ENCODE measurements around the gene TREX2. TPM values are rescaled to one million over a fixed set of nuclear protein-coding genes. Genes with fewer than 3 reads are reported as not detected.

TREX2 gene
- total RNA-seq, 5 donors from 2014 or later (not counting 1 experiment from before 2014, with no cell fraction given), result 2.4 to 6.3 (median 5.4) TPM

DNA sequence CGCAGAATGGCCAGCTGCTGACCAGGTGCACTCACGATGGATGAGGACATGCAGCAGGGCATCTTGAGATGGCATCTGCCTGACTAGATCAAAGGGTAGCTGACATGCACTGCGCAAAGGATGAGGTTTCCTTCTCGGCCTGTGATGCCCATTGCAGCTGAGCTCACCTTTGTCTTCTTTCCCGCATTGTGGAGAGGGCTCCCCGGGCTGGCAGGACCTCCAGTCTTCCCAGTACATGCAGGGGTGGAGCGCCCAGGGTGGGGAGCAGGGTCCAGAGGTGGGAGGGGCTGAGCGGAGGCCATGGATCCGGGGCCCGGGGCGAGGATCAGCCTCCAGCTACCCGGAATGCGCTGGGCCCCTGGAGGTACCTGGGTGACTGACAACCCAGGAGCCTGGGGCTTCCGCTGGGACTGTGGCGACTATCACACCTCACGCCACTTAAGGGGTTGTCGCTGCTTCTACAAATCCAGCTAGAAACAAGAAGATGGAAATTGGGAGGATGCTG lies 12.0 kb downstream of the TREX2 start:
- no peak overlapping the region for H3K4me3 ChIP-seq (ENCODE audit: control insufficient read depth in 1 of 2, extremely low read depth in 1 of 2, low read length in 1 of 2)
- Mint-ChIP-seq H3K27ac (no peak overlapping the region), H3K27me3 (peaks cover 15 to 37% of the 10 kb centered on the region in 2 donors), H3K9me3 (peaks cover 0 to 2% (median 0%) of the 10 kb centered on the region in 3 donors), H3K4me1 (no peaks in the 10 kb centered on the region), H3K36me3 (no peaks in the 10 kb centered on the region), H3K4me3 (no peak overlapping the region)
- 90% methylated on average over 10 of the region's 17 CpGs for WGBS (ENCODE audit: insufficient coverage)
- no peak for DNase-seq
- H3K27ac ChIP-seq (ENCODE audit: low read length), result no peak overlapping the region
- POLR2A ChIA-PET, result no interaction called here
- no peaks in the 10 kb centered on the region for H3K9me3 ChIP-seq
- no peaks in the 10 kb centered on the region for H3K4me1 ChIP-seq (ENCODE audit: control insufficient read depth in 1 of 2, extremely low read depth in 1 of 2, insufficient read depth in 2 of 2, low read length in 2 of 2)
- no peak for ATAC-seq (replicated peaks in 1 of 4)
- peaks cover 0 to 21% of the 10 kb centered on the region in 2 experiments for H3K27me3 ChIP-seq (replicated peaks in 1 of 2; ENCODE audit: control insufficient read depth in 2 of 2, extremely low read depth in 1 of 2, insufficient read depth in 2 of 2, low read length in 1 of 2)
- H3K36me3 ChIP-seq (ENCODE audit: control insufficient read depth in 2 of 2, extremely low read depth in 1 of 2, insufficient read depth in 1 of 2, low read length in 1 of 2), result no peaks in the 10 kb centered on the region
- CTCF ChIA-PET, result no interaction called here

DNA sequence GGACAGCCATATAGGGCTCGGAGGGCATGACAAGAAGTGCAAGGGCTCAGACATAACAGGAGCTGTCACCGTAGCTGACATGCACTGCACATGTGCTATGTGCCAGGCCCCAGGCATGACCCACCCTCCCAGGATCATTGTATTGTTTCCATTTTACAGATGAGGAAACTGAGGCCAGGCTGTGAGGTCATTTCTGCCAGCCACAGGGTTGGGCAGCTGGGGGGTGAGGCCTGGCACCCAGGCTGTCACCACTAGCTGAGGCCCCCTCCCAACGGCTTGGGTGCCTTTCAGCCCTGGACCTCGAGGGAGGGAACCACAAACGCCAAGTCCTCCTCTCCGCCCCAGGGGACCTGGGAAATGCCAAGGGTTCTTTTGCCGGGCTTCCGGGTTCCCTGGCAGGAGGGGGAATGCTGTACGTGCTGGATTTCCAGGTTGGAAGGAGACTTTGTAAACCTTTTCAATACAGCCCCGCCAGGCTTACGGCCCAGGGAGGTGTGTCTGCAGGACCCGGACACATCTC lies 12.6 kb downstream of the TREX2 start:
- Histone ChIP-seq H3K36me3 (ENCODE audit: control insufficient read depth in 2 of 2, extremely low read depth in 1 of 2, insufficient read depth in 1 of 2, low read length in 1 of 2) (no peaks in the 10 kb centered on the region), H3K27me3 (replicated peaks in 1 of 2; ENCODE audit: control insufficient read depth in 2 of 2, extremely low read depth in 1 of 2, insufficient read depth in 2 of 2, low read length in 1 of 2) (peaks cover 0 to 21% of the 10 kb centered on the region in 2 experiments), H3K4me1 (ENCODE audit: control insufficient read depth in 1 of 2, extremely low read depth in 1 of 2, insufficient read depth in 2 of 2, low read length in 2 of 2) (no peaks in the 10 kb centered on the region), H3K27ac (ENCODE audit: low read length) (no peak overlapping the region), H3K4me3 (ENCODE audit: control insufficient read depth in 1 of 2, extremely low read depth in 1 of 2, low read length in 1 of 2) (no peak overlapping the region), H3K9me3 (no peaks in the 10 kb centered on the region)
- ChIA-PET CTCF (no interaction called here), POLR2A (no interaction called here)
- Mint-ChIP-seq H3K36me3 (no peaks in the 10 kb centered on the region), H3K27me3 (peaks cover 10 to 31% of the 10 kb centered on the region in 2 donors), H3K9me3 (peaks cover 0 to 2% (median 0%) of the 10 kb centered on the region in 3 donors), H3K27ac (no peak overlapping the region), H3K4me3 (no peak overlapping the region), H3K4me1 (no peaks in the 10 kb centered on the region)
- WGBS (ENCODE audit: insufficient coverage), result no CpG with 5 or more reads among the region's 12 CpGs
- DNase-seq (no peak), ATAC-seq (replicated peaks in 1 of 4) (no peak)

DNA sequence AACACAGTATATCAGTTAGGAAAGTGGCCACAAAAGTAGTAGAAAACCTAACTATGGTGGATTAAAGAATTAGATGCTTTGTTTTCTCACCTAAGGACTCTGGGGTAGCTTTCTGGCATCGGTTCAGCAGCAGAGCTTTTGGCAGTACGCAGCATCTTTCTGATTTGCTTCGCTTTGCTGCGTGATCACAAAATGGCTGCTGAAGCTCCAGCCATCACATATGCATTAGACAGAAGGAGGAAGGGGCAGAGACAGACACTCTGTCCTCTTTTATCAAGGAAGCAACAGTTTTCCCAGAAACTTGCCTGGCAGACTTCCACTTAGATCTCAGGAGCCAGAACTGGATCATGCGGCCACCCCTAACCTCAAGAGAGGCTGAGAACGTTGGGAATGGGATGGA lies 15.1 kb downstream of the TREX2 start:
- ChIA-PET POLR2A (no interaction called here), CTCF (no interaction called here)
- no peak for DNase-seq
- Mint-ChIP-seq H3K36me3 (no peaks in the 10 kb centered on the region), H3K9me3 (peaks cover 0 to 3% (median 2%) of the 10 kb centered on the region in 3 donors), H3K4me3 (no peak overlapping the region), H3K4me1 (no peaks in the 10 kb centered on the region), H3K27me3 (peaks cover 5 to 17% of the 10 kb centered on the region in 2 donors), H3K27ac (no peak overlapping the region)
- no peaks in the 10 kb centered on the region for H3K9me3 ChIP-seq
- ATAC-seq (replicated peaks in 1 of 4), result no peak
- no peaks in the 10 kb centered on the region for H3K4me1 ChIP-seq (ENCODE audit: control insufficient read depth in 1 of 2, extremely low read depth in 1 of 2, insufficient read depth in 2 of 2, low read length in 2 of 2)
- H3K36me3 ChIP-seq (ENCODE audit: control insufficient read depth in 2 of 2, extremely low read depth in 1 of 2, insufficient read depth in 1 of 2, low read length in 1 of 2), result no peaks in the 10 kb centered on the region
- no peak overlapping the region for H3K4me3 ChIP-seq (ENCODE audit: control insufficient read depth in 1 of 2, extremely low read depth in 1 of 2, low read length in 1 of 2)
- H3K27me3 ChIP-seq (replicated peaks in 1 of 2; ENCODE audit: control insufficient read depth in 2 of 2, extremely low read depth in 1 of 2, insufficient read depth in 2 of 2, low read length in 1 of 2), result peaks cover 0 to 17% of the 10 kb centered on the region in 2 experiments
- H3K27ac ChIP-seq (ENCODE audit: low read length), result no peak overlapping the region
- no CpG with 5 or more reads among the region's 6 CpGs for WGBS (ENCODE audit: insufficient coverage)

DNA sequence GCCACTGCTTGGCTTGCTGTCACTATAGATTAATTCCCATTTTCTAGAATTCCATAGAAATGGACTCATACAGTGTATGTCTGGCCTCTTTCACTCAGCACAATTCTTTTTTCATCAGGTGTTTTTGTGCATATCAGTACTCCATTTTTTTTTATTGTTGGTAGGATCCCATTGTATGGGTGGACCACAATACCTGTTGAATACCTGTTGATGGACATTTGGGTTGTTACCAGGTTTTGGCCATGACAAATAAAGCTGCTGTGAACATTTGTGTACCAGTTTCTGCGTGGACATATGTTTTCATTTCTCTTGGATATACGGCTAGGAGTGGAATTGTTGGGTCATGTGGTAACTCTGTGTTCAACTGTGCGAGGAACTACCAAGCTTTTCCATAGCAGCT lies 19.7 kb downstream of the TREX2 start:
- no peaks in the 10 kb centered on the region for H3K36me3 ChIP-seq (ENCODE audit: control insufficient read depth in 2 of 2, extremely low read depth in 1 of 2, insufficient read depth in 1 of 2, low read length in 1 of 2)

DNA sequence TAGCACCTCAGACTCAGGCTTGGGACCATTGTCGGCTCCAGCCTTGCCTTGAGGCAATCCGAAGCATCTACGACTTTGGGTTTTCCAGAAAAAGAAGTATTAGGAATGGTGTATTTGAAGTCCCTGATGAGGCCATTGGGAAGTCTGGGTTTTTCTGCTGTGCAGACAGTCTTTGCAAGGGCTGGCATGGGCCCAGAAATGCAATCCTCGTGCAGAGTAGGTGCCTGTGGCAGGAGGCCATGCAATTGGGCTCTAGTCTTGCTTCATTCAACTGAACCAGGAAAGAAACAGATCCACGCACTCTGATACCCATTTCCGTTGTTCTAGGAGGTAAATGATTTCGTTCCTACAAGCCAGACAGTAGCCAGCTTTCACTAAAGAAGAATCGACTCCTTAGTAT lies 22.2 kb downstream of the TREX2 start:
- no peaks in the 10 kb centered on the region for H3K4me1 ChIP-seq (ENCODE audit: control insufficient read depth in 1 of 2, extremely low read depth in 1 of 2, insufficient read depth in 2 of 2, low read length in 2 of 2)
- WGBS (ENCODE audit: insufficient coverage), result 92% methylated on average over 2 of the region's 8 CpGs
- Mint-ChIP-seq H3K36me3 (no peaks in the 10 kb centered on the region), H3K4me3 (no peak overlapping the region), H3K27ac (no peak overlapping the region), H3K9me3 (peaks cover 0 to 3% (median 0%) of the 10 kb centered on the region in 3 donors), H3K27me3 (no peaks in the 10 kb centered on the region), H3K4me1 (no peaks in the 10 kb centered on the region)
- no peak for ATAC-seq (replicated peaks in 1 of 4)
- H3K4me3 ChIP-seq (ENCODE audit: control insufficient read depth in 1 of 2, extremely low read depth in 1 of 2, low read length in 1 of 2), result no peak overlapping the region
- H3K36me3 ChIP-seq (ENCODE audit: control insufficient read depth in 2 of 2, extremely low read depth in 1 of 2, insufficient read depth in 1 of 2, low read length in 1 of 2), result no peaks in the 10 kb centered on the region
- no peaks in the 10 kb centered on the region for H3K9me3 ChIP-seq
- no peak for DNase-seq
- POLR2A ChIA-PET, result interaction anchor here in 1 of 2 donors (0.6 kb wide), 1 partner anchor 1121 kb away, joined by 3 read pairs; no protein-coding TSS in a partner anchor
- H3K27ac ChIP-seq (ENCODE audit: low read length), result no peak overlapping the region
- H3K27me3 ChIP-seq (replicated peaks in 1 of 2; ENCODE audit: control insufficient read depth in 2 of 2, extremely low read depth in 1 of 2, insufficient read depth in 2 of 2, low read length in 1 of 2), result no peaks in the 10 kb centered on the region
- CTCF ChIA-PET, result no interaction called here

More for the DNA sequence above, 19.7 kb downstream of the TREX2 start:
- ChIA-PET CTCF (no interaction called here), POLR2A (no interaction called here)
- H3K9me3 ChIP-seq, result no peaks in the 10 kb centered on the region
- no peak overlapping the region for H3K27ac ChIP-seq (ENCODE audit: low read length)
- Mint-ChIP-seq H3K27ac (no peak overlapping the region), H3K36me3 (no peaks in the 10 kb centered on the region), H3K9me3 (peaks cover 0 to 3% (median 2%) of the 10 kb centered on the region in 3 donors), H3K4me1 (no peaks in the 10 kb centered on the region), H3K27me3 (peaks cover 3 to 13% of the 10 kb centered on the region in 2 donors), H3K4me3 (no peak overlapping the region)
- no CpG with 5 or more reads among the region's 3 CpGs for WGBS (ENCODE audit: insufficient coverage)
- no peaks in the 10 kb centered on the region for H3K4me1 ChIP-seq (ENCODE audit: control insufficient read depth in 1 of 2, extremely low read depth in 1 of 2, insufficient read depth in 2 of 2, low read length in 2 of 2)
- DNase-seq (no peak), ATAC-seq (replicated peaks in 1 of 4) (no peak)
- H3K27me3 ChIP-seq (replicated peaks in 1 of 2; ENCODE audit: control insufficient read depth in 2 of 2, extremely low read depth in 1 of 2, insufficient read depth in 2 of 2, low read length in 1 of 2), result no peaks in the 10 kb centered on the region
- H3K4me3 ChIP-seq (ENCODE audit: control insufficient read depth in 1 of 2, extremely low read depth in 1 of 2, low read length in 1 of 2), result no peak overlapping the region

DNA sequence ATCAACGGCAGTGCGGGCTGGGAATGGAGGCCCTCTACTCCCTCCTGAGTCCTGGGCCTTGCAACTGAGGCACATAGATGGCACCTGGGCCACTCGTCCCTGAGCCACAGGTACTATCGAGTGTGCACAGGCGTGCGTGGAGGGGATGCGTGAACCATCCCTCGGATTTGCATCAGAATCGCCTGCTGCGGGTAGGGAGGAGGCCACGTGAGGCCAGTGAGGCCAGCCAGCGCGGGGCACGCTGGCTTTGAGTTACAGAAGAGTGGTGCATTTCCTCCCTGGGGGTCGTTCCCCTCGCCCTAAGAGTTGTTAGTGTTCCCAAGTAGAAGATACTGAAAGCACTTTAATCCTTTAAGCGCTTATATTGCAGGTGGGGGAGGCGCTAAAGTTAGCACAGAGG lies 24.0 kb downstream of the TREX2 start:
- ATAC-seq (replicated peaks in 1 of 4) (no peak), DNase-seq (no peak)
- ChIA-PET POLR2A (no interaction called here), CTCF (no interaction called here)
- Histone ChIP-seq H3K9me3 (no peaks in the 10 kb centered on the region), H3K27me3 (replicated peaks in 1 of 2; ENCODE audit: control insufficient read depth in 2 of 2, extremely low read depth in 1 of 2, insufficient read depth in 2 of 2, low read length in 1 of 2) (no peaks in the 10 kb centered on the region), H3K36me3 (ENCODE audit: control insufficient read depth in 2 of 2, extremely low read depth in 1 of 2, insufficient read depth in 1 of 2, low read length in 1 of 2) (no peaks in the 10 kb centered on the region), H3K27ac (ENCODE audit: low read length) (no peak overlapping the region), H3K4me3 (ENCODE audit: control insufficient read depth in 1 of 2, extremely low read depth in 1 of 2, low read length in 1 of 2) (no peak overlapping the region), H3K4me1 (ENCODE audit: control insufficient read depth in 1 of 2, extremely low read depth in 1 of 2, insufficient read depth in 2 of 2, low read length in 2 of 2) (no peaks in the 10 kb centered on the region)
- no peaks in the 10 kb centered on the region for H3K9me3 Mint-ChIP-seq
- no peaks in the 10 kb centered on the region for H3K36me3 Mint-ChIP-seq
- H3K4me3 Mint-ChIP-seq, result no peak overlapping the region
- H3K4me1 Mint-ChIP-seq, result no peaks in the 10 kb centered on the region
- WGBS (ENCODE audit: insufficient coverage), result 97% methylated on average over 11 of the region's 18 CpGs
- no peak overlapping the region for H3K27ac Mint-ChIP-seq
- H3K27me3 Mint-ChIP-seq, result peaks cover 0 to 4% of the 10 kb centered on the region in 2 donors

Data from T-cell (primary cell).